ENCODE data around the gene RNF214. TPM values are rescaled to one million over a fixed set of nuclear protein-coding genes. Genes with fewer than 3 reads are reported as not detected.

Gene RNF214
- total RNA-seq, 2 experiments from 2014 or later: 12.9 to 15.8 TPM

GRCh38 chr11:117281869-117282268, 49.4 kb downstream of the RNF214 start:
- H3K4me1 ChIP-seq (ENCODE audit: insufficient read depth, low read length): peaks cover 39% of the 10 kb centered on the region
- peaks cover 53% of the 10 kb centered on the region for H3K36me3 ChIP-seq (ENCODE audit: insufficient read depth, low read length)
- H3K27me3 ChIP-seq (ENCODE audit: control insufficient read depth in 1 of 2, insufficient read depth in 2 of 2, low read length in 2 of 2): no peaks in the 10 kb centered on the region
- intact Hi-C loops (cut with DNase I, micrococcal nuclease): no loop called here
- Mint-ChIP-seq H3K27ac (peak overlapping the region; percentile 78), H3K4me1 (ENCODE audit: low read depth) (peaks cover 32% of the 10 kb centered on the region), H3K4me3 (peak overlapping the region; percentile 46), H3K9me3 (no peaks in the 10 kb centered on the region), H3K27me3 (no peaks in the 10 kb centered on the region), H3K36me3 (ENCODE audit: low read depth) (peaks cover 79% of the 10 kb centered on the region)
- H3K27ac ChIP-seq (ENCODE audit: low read depth in 1 of 2, low read length in 2 of 2): no peak overlapping the region
- H3K9me3 ChIP-seq (ENCODE audit: control insufficient read depth in 1 of 2, insufficient read depth in 1 of 2, low read length in 2 of 2): no peaks in the 10 kb centered on the region
- TF ChIP-seq, protein P1, sequence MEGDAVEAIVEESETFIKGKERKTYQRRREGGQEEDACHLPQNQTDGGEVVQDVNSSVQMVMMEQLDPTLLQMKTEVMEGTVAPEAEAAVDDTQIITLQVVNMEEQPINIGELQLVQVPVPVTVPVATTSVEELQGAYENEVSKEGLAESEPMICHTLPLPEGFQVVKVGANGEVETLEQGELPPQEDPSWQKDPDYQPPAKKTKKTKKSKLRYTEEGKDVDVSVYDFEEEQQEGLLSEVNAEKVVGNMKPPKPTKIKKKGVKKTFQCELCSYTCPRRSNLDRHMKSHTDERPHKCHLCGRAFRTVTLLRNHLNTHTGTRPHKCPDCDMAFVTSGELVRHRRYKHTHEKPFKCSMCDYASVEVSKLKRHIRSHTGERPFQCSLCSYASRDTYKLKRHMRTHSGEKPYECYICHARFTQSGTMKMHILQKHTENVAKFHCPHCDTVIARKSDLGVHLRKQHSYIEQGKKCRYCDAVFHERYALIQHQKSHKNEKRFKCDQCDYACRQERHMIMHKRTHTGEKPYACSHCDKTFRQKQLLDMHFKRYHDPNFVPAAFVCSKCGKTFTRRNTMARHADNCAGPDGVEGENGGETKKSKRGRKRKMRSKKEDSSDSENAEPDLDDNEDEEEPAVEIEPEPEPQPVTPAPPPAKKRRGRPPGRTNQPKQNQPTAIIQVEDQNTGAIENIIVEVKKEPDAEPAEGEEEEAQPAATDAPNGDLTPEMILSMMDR (IDR thresholded peaks at IDR 0.05): no peak
- POLR2A ChIA-PET: no interaction called here
- CTCF ChIA-PET: no interaction called here
- ATAC-seq (ENCODE audit: poor library complexity) (no peak), DNase-seq (no peak)
- H3K4me3 ChIP-seq (ENCODE audit: low read length): no peak overlapping the region

GRCh38 chr11:117282956-117283355, 50.5 kb downstream of the RNF214 start:
- Histone ChIP-seq H3K4me1 (ENCODE audit: insufficient read depth, low read length) (peaks cover 48% of the 10 kb centered on the region), H3K4me3 (ENCODE audit: low read length) (no peak overlapping the region), H3K27me3 (ENCODE audit: control insufficient read depth in 1 of 2, insufficient read depth in 2 of 2, low read length in 2 of 2) (no peaks in the 10 kb centered on the region), H3K36me3 (ENCODE audit: insufficient read depth, low read length) (peaks cover 55% of the 10 kb centered on the region), H3K27ac (ENCODE audit: low read depth in 1 of 2, low read length in 2 of 2) (no peak overlapping the region), H3K9me3 (ENCODE audit: control insufficient read depth in 1 of 2, insufficient read depth in 1 of 2, low read length in 2 of 2) (no peaks in the 10 kb centered on the region)
- ATAC-seq (ENCODE audit: poor library complexity) (no peak), DNase-seq (no peak)
- TF ChIP-seq, protein P1 (IDR thresholded peaks at IDR 0.05): no peak
- POLR2A ChIA-PET: no interaction called here
- Mint-ChIP-seq H3K36me3 (ENCODE audit: low read depth) (peaks cover 84% of the 10 kb centered on the region), H3K4me3 (no peak overlapping the region), H3K9me3 (no peaks in the 10 kb centered on the region), H3K27me3 (no peaks in the 10 kb centered on the region), H3K4me1 (ENCODE audit: low read depth) (peaks cover 32% of the 10 kb centered on the region), H3K27ac (no peak overlapping the region)
- intact Hi-C loops (cut with DNase I, micrococcal nuclease): no loop called here
- CTCF ChIA-PET: no interaction called here

GRCh38 chr11:117284053-117284452, 51.6 kb downstream of the RNF214 start:
- Mint-ChIP-seq H3K4me3 (no peak overlapping the region), H3K9me3 (no peaks in the 10 kb centered on the region), H3K27ac (no peak overlapping the region), H3K4me1 (ENCODE audit: low read depth) (peaks cover 25% of the 10 kb centered on the region), H3K36me3 (ENCODE audit: low read depth) (peaks cover 91% of the 10 kb centered on the region), H3K27me3 (no peaks in the 10 kb centered on the region)
- Histone ChIP-seq H3K9me3 (ENCODE audit: control insufficient read depth in 1 of 2, insufficient read depth in 1 of 2, low read length in 2 of 2) (no peaks in the 10 kb centered on the region), H3K36me3 (ENCODE audit: insufficient read depth, low read length) (peaks cover 55% of the 10 kb centered on the region), H3K27me3 (ENCODE audit: control insufficient read depth in 1 of 2, insufficient read depth in 2 of 2, low read length in 2 of 2) (no peaks in the 10 kb centered on the region), H3K4me1 (ENCODE audit: insufficient read depth, low read length) (peaks cover 40% of the 10 kb centered on the region), H3K27ac (ENCODE audit: low read depth in 1 of 2, low read length in 2 of 2) (no peak overlapping the region), H3K4me3 (ENCODE audit: low read length) (no peak overlapping the region)
- DNase-seq (no peak), ATAC-seq (ENCODE audit: poor library complexity) (no peak)
- TF ChIP-seq, protein P1 (IDR thresholded peaks at IDR 0.05): no peak
- ChIA-PET POLR2A (no interaction called here), CTCF (interaction anchor here (0.5 kb wide), 1 partner anchor 486 kb away, joined by 3 read pairs; no protein-coding TSS in a partner anchor)
- intact Hi-C loops (cut with DNase I, micrococcal nuclease): no loop called here

Measured in CD4-positive, alpha-beta T cell (primary cell).